Measurements from ENCODE around the gene KCNJ15.

KCNJ15 gene

DNA sequence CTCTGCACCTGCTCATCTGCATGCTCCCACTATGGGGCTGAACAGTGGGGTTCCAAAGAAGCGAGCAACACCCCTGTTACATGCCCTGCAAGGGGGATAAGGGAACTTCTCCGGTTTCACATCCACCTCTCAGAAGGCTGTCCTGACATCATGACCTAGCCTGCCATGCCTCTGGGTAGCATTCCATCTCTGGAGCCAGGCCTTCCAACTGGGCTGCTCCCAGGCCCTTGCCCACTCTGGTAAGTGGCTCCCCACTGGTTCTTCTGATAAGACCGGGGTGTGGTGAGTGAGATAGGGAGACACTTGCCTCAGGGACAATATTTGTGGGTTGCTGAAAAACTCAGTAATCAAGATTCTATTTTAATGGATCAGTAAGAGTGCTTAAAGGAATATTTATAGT lies 57.8 kb downstream of the KCNJ15 start:
- no peaks in the 10 kb centered on the region for H3K9me3 Mint-ChIP-seq
- peaks cover 21% of the 10 kb centered on the region for H3K27me3 Mint-ChIP-seq
- H3K4me3 Mint-ChIP-seq = no peak overlapping the region
- H3K36me3 Mint-ChIP-seq = no peaks in the 10 kb centered on the region
- H3K27ac Mint-ChIP-seq = no peak overlapping the region
- ATAC-seq = no peak
- no peaks in the 10 kb centered on the region for H3K4me1 Mint-ChIP-seq

- no peak overlapping the region for H3K27ac Mint-ChIP-seq
- no peaks in the 10 kb centered on the region for H3K9me3 Mint-ChIP-seq
- no peaks in the 10 kb centered on the region for H3K4me1 Mint-ChIP-seq
- no peaks in the 10 kb centered on the region for H3K36me3 Mint-ChIP-seq
- ATAC-seq = no peak
- no peak overlapping the region for H3K4me3 Mint-ChIP-seq
- H3K27me3 Mint-ChIP-seq = peaks cover 21% of the 10 kb centered on the region
Observed at GRCh38 chr21:38315122-38315521, 58.3 kb downstream of the KCNJ15 start.

- peaks cover 4% of the 10 kb centered on the region for H3K27me3 Mint-ChIP-seq
- H3K27ac Mint-ChIP-seq = no peak overlapping the region
Observed at GRCh38 chr21:38319781-38320180, 63.0 kb downstream of the KCNJ15 start.

GRCh38 chr21:38321568-38321967 lies 64.8 kb downstream of the KCNJ15 start:
- no peaks in the 10 kb centered on the region for H3K27me3 Mint-ChIP-seq
- H3K36me3 Mint-ChIP-seq = no peaks in the 10 kb centered on the region
- no peaks in the 10 kb centered on the region for H3K4me1 Mint-ChIP-seq
- no peak for ATAC-seq
- H3K9me3 Mint-ChIP-seq = peaks cover 3% of the 10 kb centered on the region
- H3K27ac Mint-ChIP-seq = no peak overlapping the region
- no peak overlapping the region for H3K4me3 Mint-ChIP-seq

More at GRCh38 chr21:38319781-38320180, 63.0 kb downstream of the KCNJ15 start:
- ATAC-seq = no peak
- H3K9me3 Mint-ChIP-seq = peaks cover 3% of the 10 kb centered on the region
- no peaks in the 10 kb centered on the region for H3K36me3 Mint-ChIP-seq
- no peak overlapping the region for H3K4me3 Mint-ChIP-seq
- H3K4me1 Mint-ChIP-seq = no peaks in the 10 kb centered on the region

- H3K27me3 Mint-ChIP-seq = no peaks in the 10 kb centered on the region
- no peaks in the 10 kb centered on the region for H3K36me3 Mint-ChIP-seq
- H3K4me3 Mint-ChIP-seq = no peak overlapping the region
- no peak overlapping the region for H3K27ac Mint-ChIP-seq
- H3K4me1 Mint-ChIP-seq = no peaks in the 10 kb centered on the region
- peaks cover 3% of the 10 kb centered on the region for H3K9me3 Mint-ChIP-seq
- ATAC-seq = no peak
Observed at GRCh38 chr21:38322311-38322950, 65.6 kb downstream of the KCNJ15 start.

DNA sequence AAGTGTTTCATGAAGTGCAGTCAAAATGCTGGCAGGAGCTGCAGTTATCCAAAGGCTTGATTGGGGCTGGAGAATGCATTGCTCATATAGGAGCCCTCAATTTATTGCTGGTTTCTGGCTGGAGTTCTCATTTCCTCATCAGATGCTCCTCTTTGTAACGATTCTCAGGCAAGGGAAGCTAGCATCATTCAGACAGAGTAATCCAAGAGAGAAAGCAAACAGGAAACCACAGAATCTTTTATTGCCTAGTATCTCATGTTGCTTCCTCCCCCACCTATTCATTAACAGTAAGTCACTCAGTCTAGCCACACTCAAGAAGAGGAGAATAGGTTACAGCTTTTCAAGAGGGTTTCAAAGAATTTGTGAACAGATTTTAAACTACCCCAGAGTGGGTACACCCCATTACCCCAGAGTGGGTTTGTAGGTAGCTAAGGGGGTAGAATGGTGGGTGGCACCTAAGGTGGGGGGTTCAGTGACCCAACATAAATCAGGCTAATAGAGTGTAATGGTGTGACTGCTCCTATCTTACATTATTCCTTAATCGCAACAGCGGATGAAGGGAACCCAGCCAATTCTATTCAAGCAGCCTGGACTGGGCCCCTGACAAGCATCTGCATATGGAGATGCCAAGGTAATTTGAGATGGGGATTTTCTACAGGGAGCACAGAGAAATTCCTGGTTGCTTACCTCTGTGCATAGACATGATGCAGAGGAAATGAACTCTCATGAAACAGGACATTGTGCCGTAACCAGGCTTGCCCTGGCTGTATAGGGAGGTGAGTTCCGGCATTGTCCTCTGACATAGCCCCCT lies 67.1 kb downstream of the KCNJ15 start:
- no peaks in the 10 kb centered on the region for H3K4me1 Mint-ChIP-seq
- H3K27ac Mint-ChIP-seq = no peak overlapping the region
- no peaks in the 10 kb centered on the region for H3K36me3 Mint-ChIP-seq
- no peak for ATAC-seq
- H3K4me3 Mint-ChIP-seq = no peak overlapping the region
- H3K9me3 Mint-ChIP-seq = peaks cover 3% of the 10 kb centered on the region
- H3K27me3 Mint-ChIP-seq = no peaks in the 10 kb centered on the region

DNA sequence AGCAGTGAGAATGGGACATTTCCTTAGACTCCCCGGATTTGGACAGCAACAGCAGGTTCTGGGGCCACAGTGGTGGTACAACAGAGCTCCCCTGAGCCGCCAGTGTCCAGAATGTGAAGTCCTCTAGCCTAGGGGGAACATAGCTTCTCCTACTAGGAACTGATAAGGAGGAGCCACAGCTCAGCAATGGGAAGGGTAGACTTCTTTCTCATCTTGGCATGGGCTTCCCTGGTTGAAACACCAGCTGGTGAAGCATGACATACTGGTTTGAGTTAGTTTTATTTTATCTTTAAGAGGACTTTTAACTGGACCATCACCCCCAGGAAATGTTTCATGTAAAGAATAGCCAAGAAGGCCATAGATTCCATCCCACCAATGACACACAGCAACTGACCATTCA lies 68.4 kb downstream of the KCNJ15 start:
- ATAC-seq = no peak
- no peak overlapping the region for H3K4me3 Mint-ChIP-seq
- H3K36me3 Mint-ChIP-seq = no peaks in the 10 kb centered on the region
- peaks cover 3% of the 10 kb centered on the region for H3K9me3 Mint-ChIP-seq
- no peak overlapping the region for H3K27ac Mint-ChIP-seq
- H3K27me3 Mint-ChIP-seq = no peaks in the 10 kb centered on the region
- H3K4me1 Mint-ChIP-seq = no peaks in the 10 kb centered on the region

DNA sequence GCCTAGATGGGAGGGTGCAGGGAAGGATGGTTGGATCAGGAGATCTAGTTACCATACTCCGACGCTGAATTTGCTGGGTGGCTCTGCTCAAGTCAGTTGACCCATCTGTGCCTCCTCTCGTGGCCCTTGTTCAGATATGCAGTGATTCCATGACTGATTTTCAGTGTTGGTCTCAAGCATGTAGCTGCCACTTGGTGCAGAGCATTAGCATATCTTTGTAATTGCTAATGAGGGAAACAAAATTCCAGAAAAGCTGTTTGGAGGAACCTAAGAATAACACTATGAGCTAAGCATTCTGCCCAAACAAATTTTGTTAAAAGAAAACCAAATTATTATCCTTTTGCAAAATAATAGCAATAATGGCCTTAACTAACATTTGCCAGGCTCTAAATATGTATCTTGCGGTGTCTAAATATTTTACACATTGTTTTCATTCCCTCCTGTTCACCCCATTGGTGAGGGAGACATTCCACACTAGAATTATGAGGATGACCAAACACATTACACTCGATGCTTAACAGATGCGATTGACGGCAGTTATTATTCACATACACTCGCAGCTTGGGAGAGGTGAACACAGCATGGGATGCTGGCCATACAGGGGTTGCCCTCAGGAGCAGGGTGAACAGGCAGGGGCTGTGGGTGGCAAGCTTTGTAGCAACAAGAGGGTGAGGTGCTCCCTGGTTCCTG lies 69.1 kb downstream of the KCNJ15 start:
- Mint-ChIP-seq H3K4me1 (no peaks in the 10 kb centered on the region), H3K27me3 (no peaks in the 10 kb centered on the region), H3K27ac (no peak overlapping the region), H3K9me3 (peaks cover 3% of the 10 kb centered on the region), H3K4me3 (no peak overlapping the region), H3K36me3 (no peaks in the 10 kb centered on the region)
- ATAC-seq = no peak

- Mint-ChIP-seq H3K27me3 (no peaks in the 10 kb centered on the region), H3K4me3 (no peak overlapping the region), H3K9me3 (peaks cover 3% of the 10 kb centered on the region), H3K36me3 (no peaks in the 10 kb centered on the region), H3K27ac (no peak overlapping the region), H3K4me1 (no peaks in the 10 kb centered on the region)
- ATAC-seq = no peak
Observed at GRCh38 chr21:38326429-38326828, 69.6 kb downstream of the KCNJ15 start.

DNA sequence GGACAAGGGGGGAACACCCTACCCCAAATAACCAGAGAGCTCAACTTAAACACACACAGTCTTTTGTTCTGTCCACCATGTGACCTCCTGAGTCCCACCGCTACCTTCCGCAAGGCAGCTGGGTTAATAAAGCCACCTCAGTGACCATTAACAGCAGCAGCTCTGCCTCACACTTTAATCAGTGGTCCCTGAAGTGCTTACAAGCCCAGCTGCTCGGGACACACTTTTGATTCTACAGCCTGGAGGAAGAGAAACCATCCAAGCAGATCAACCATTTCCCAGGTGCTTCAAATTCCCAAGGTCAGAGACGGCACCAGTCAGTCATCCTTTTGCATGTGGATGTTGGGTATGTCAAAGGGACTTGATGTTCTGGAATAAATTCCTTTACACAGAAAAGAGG lies 70.1 kb downstream of the KCNJ15 start:
- no peak overlapping the region for H3K4me3 Mint-ChIP-seq
- H3K9me3 Mint-ChIP-seq = peaks cover 3% of the 10 kb centered on the region
- H3K27ac Mint-ChIP-seq = no peak overlapping the region
- no peak for ATAC-seq
- H3K4me1 Mint-ChIP-seq = no peaks in the 10 kb centered on the region
- H3K36me3 Mint-ChIP-seq = no peaks in the 10 kb centered on the region
- H3K27me3 Mint-ChIP-seq = no peaks in the 10 kb centered on the region

DNA sequence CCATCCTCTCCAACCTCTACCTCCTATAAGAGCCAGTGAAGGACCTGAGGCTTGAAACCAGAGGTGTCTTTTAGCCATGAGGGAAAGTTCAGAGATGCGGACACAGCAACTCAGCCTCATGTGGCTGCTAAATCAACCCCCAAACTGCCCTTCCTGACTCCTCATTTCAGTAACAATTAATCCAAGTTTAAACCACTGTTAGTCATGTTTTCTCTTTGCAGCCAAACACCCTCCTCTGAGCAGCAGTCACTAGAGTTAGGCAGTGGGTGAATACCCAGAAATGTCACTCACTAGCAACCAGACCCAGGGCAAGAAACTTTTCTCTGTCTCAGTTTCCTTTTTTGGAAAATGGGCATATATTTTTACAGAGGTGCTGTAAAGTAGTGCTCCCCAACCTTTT lies 71.2 kb downstream of the KCNJ15 start:
- no peaks in the 10 kb centered on the region for H3K36me3 Mint-ChIP-seq
- H3K27ac Mint-ChIP-seq = no peak overlapping the region
- no peaks in the 10 kb centered on the region for H3K4me1 Mint-ChIP-seq
- H3K4me3 Mint-ChIP-seq = no peak overlapping the region
- no peak for ATAC-seq
- no peaks in the 10 kb centered on the region for H3K27me3 Mint-ChIP-seq
- no peaks in the 10 kb centered on the region for H3K9me3 Mint-ChIP-seq

GRCh38 chr21:38329162-38329561 lies 72.4 kb downstream of the KCNJ15 start:
- Mint-ChIP-seq H3K36me3 (no peaks in the 10 kb centered on the region), H3K27me3 (no peaks in the 10 kb centered on the region), H3K4me3 (no peak overlapping the region), H3K27ac (no peak overlapping the region), H3K4me1 (no peaks in the 10 kb centered on the region), H3K9me3 (no peaks in the 10 kb centered on the region)
- ATAC-seq = no peak

DNA sequence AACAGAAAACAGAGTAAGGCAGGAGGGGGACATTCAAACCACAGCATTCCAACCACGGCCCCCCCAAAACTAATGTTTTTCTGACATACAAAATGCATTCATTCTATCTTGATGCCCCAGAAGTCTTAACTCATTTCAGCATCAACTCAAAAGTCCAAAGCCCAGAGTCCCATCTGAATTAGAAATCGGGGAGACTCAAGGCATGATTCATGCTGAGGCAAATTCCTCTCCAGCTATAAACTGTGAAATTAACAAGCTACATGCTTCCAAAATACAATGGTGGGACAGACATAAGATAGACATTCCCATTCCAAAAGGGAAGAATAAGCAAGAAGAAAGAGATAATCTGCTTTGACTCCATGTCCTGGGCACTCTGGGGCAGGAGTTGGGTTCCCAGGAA lies 73.9 kb downstream of the KCNJ15 start:
- peaks cover under 1% of the 10 kb centered on the region for H3K9me3 Mint-ChIP-seq
- no peak for ATAC-seq
- no peak overlapping the region for H3K27ac Mint-ChIP-seq
- no peaks in the 10 kb centered on the region for H3K36me3 Mint-ChIP-seq
- H3K4me3 Mint-ChIP-seq = no peak overlapping the region
- no peaks in the 10 kb centered on the region for H3K4me1 Mint-ChIP-seq
- H3K27me3 Mint-ChIP-seq = no peaks in the 10 kb centered on the region

DNA sequence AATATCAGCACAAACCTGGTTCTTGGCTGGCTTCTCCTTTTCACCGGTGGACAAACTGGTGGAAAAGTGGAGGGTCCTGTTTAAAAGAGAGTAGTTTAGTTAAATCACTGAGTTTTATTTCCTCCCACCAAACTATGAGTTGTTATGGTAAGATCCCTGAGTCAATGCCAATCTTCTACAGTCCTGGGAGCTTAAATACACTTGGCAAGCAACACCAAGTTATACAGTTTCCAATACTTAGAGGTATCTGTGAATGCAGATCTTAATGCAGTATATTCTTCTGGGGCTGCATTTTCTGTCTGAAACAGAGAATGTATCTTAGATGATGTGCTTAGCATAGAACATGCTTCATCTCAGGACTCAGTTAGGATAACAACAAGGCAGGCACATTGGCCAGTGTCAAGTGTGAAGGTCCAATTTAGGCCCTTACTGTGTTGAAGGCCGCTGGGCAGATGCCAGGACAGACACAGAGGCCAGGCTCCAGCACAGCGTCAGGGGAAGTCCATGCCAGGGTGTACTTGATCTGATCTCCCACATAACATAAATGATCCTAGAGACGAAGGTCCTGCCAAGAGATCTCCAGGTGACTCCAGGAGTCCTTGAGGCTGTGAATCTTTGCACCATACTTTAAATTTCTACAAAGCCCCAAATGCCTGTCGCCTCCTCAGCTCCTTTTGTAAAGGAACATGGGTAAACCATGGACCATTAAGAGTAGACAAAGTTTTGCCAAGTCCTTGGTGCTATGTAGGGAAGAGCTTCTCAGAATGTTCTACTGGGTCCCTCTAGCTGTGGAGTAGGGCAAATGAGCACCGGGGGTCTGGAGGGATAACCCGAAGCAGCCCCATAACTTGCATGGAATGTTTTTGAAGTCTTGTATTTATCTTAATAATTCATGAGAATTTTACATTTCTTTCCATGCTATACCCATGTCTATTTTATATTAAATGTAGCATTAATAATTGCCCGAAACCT lies 76.8 kb downstream of the KCNJ15 start:
- no peak overlapping the region for H3K4me3 Mint-ChIP-seq
- no peaks in the 10 kb centered on the region for H3K27me3 Mint-ChIP-seq
- H3K27ac Mint-ChIP-seq = no peak overlapping the region
- H3K36me3 Mint-ChIP-seq = no peaks in the 10 kb centered on the region
- no peaks in the 10 kb centered on the region for H3K4me1 Mint-ChIP-seq
- ATAC-seq = no peak
- peaks cover 2% of the 10 kb centered on the region for H3K9me3 Mint-ChIP-seq

- Mint-ChIP-seq H3K27me3 (no peaks in the 10 kb centered on the region), H3K27ac (no peak overlapping the region), H3K9me3 (peaks cover 2% of the 10 kb centered on the region), H3K4me1 (no peaks in the 10 kb centered on the region), H3K36me3 (no peaks in the 10 kb centered on the region), H3K4me3 (no peak overlapping the region)
- ATAC-seq = no peak
Observed at GRCh38 chr21:38334866-38335265, 78.1 kb downstream of the KCNJ15 start.

Data from stimulated activated memory B cell treated with anti-CD40 and anti-IgM and Interleukin-4, amounts not matched to agents 10 μg/mL and 1 μg/mL and 100 μg/mL, for 72 hours (primary cell).